Measurements from ENCODE around the gene TMED6. TPM values are rescaled to one million over a fixed set of nuclear protein-coding genes. Genes with fewer than 3 reads are reported as not detected.
A peak's percentile ranks its signal among the peaks of the same experiment; 100 is the strongest.

Gene TMED6
- total RNA-seq, 1 experiment from 2014 or later, result 0.72 TPM

DNA sequence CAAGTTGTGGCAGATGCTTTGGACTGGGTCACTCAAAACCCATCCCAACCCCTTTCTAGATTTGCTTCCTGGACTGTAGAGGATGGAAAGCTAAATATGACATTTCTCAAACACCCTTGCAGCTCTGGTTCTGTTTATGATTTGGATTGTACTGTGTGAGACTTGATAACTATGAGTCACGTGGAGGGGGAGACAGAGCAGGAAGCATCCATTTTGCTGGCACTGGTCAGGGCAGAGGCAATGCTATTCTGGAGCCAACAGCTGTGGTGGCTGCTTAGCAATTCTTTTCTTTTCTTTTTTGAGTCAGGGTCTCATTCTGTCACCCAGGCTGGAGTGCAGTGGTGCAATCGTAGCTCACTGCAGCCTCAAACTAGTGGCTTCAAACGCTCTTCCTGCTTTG is 47.8 kb upstream of the TMED6 start (continued):
- TF ChIP-seq ATF3 (CRISPR knock-in tag; conservative IDR thresholded peaks at IDR 0.05) (no peak), NFE2L1 (CRISPR knock-in tag; IDR thresholded peaks at IDR 0.05) (no peak), ARID4B (CRISPR knock-in tag; IDR thresholded peaks at IDR 0.05; ENCODE audit: borderline replicate concordance) (no peak)

- peak; percentile 53 for DNase-seq (ENCODE audit: low spot score)
- 0 out of 2 replicates have a peak, but pooled peaks cover 3% of the 10 kb centered on the region for H3K27me3 Mint-ChIP-seq (ENCODE audit: low read depth)
- no peaks in the 10 kb centered on the region for H3K9me3 Mint-ChIP-seq
- peak; percentile 99 for ATAC-seq
- no peak overlapping the region; the same call in 1 of the 2 replicates for H3K27ac Mint-ChIP-seq
- peaks cover 12% of the 10 kb centered on the region for H3K4me1 Mint-ChIP-seq
- H3K4me3 Mint-ChIP-seq, result no peak overlapping the region
- CTCF ChIA-PET, result interaction anchor here (0.6 to 2.0 kb wide), 40 partner anchors 9 to 555 kb away, joined by 3 to 25 read pairs (median 4); partner anchors contain the start of genes CYB5B, NOB1 and NQO1
- H3K36me3 Mint-ChIP-seq, result no peaks in the 10 kb centered on the region
- TF ChIP-seq, protein P1, sequence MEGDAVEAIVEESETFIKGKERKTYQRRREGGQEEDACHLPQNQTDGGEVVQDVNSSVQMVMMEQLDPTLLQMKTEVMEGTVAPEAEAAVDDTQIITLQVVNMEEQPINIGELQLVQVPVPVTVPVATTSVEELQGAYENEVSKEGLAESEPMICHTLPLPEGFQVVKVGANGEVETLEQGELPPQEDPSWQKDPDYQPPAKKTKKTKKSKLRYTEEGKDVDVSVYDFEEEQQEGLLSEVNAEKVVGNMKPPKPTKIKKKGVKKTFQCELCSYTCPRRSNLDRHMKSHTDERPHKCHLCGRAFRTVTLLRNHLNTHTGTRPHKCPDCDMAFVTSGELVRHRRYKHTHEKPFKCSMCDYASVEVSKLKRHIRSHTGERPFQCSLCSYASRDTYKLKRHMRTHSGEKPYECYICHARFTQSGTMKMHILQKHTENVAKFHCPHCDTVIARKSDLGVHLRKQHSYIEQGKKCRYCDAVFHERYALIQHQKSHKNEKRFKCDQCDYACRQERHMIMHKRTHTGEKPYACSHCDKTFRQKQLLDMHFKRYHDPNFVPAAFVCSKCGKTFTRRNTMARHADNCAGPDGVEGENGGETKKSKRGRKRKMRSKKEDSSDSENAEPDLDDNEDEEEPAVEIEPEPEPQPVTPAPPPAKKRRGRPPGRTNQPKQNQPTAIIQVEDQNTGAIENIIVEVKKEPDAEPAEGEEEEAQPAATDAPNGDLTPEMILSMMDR (IDR thresholded peaks at IDR 0.05), result peak; percentile 38; the same call in 1 of the 2 replicates
- TF ChIP-seq GABPB1 (CRISPR knock-in tag; IDR thresholded peaks at IDR 0.05), result peak; percentile 38; the same call in 1 of the 2 replicates
- no peak for TF ChIP-seq ATF1 (CRISPR knock-in tag; IDR thresholded peaks at IDR 0.05)
- POLR2A ChIA-PET, result interaction anchor here (0.6 to 1.3 kb wide), 3 partner anchors 20 to 328 kb away, joined by 3 read pairs; partner anchors contain the start of gene NQO1
These were observed 46.4 kb upstream of the TMED6 start for GRCh38 chr16:69397821-69398521.

DNA sequence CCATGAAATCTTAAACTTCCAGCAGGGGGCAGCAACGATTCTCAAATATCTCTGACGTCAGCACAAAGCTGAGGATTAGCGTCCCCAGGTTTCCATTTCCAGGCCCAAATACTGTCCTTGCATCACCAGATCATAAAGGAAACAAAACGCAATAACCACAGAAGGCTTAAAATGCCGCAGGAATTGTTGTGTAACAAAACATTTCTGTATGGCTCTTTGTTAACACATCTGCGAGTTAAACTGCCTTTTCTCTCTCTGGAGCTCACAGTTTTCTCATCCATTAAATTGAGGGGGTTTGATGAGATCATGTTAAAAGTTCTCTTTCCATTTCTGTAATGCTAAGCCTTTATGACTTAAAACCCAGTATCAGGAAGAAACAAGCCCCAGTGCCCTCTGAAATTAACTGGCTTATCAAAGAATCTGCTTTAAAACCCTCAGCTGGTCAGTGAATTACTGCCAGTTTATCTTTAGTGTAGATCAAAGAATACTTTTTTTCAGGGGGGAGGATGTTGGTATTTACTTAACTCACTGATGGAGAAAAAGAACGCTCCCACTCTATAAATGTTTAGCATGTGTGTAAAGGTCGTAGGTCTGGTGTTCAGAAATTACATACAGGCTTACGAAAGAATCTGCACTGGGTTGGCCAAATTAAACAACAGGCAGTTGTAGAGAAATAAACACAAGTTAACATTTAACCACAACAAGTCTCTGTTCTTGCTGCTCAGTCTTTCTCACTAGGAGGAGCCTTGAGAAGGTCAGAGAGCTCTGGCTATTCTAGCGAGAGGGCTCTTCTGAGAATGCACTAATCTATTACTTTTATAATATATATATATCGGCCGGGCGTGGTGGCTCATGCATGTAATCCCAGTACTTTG is 44.8 kb upstream of the TMED6 start:
- DNase-seq (ENCODE audit: low spot score) (peak; percentile 71), ATAC-seq (peak; percentile 27; the same call in 1 of the 2 replicates)
- Mint-ChIP-seq H3K27me3 (ENCODE audit: low read depth) (0 out of 2 replicates have a peak, but pooled peaks cover 3% of the 10 kb centered on the region), H3K9me3 (no peaks in the 10 kb centered on the region), H3K27ac (peak overlapping the region; percentile 22), H3K4me3 (no peak overlapping the region), H3K36me3 (no peaks in the 10 kb centered on the region), H3K4me1 (peaks cover 12% of the 10 kb centered on the region)
- TF ChIP-seq, protein P2, sequence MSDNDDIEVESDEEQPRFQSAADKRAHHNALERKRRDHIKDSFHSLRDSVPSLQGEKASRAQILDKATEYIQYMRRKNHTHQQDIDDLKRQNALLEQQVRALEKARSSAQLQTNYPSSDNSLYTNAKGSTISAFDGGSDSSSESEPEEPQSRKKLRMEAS (CRISPR knock-in tag; IDR thresholded peaks at IDR 0.05), result no peak
- peak; percentile 83 for TF ChIP-seq GABPB1 (CRISPR knock-in tag; IDR thresholded peaks at IDR 0.05)
- ChIA-PET POLR2A (no interaction called here), CTCF (interaction anchor here (0.6 to 2.5 kb wide), 54 partner anchors 9 to 541 kb away, joined by 3 to 25 read pairs (median 4); partner anchors contain the start of genes CYB5B, NOB1 and TERF2)

DNA sequence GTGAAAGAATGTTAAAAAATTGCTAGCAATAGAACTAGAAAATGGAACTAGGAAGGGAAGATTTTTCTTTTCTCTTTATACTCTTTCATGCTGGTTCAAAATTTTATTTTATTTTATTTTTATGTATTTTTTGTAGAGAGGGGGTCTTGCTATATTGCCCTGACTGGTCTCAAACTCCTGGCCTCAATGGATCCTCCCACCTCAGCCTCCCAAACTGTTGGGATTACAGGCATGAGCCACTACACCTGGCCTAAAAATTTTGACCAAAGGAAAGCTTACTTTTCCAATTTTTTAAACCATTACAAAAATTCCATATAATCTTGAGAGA is 44.2 kb upstream of the TMED6 start:
- Mint-ChIP-seq H3K4me3 (no peak overlapping the region), H3K36me3 (no peaks in the 10 kb centered on the region), H3K27ac (no peak overlapping the region), H3K27me3 (ENCODE audit: low read depth) (0 out of 2 replicates have a peak, but pooled peaks cover 3% of the 10 kb centered on the region), H3K9me3 (no peaks in the 10 kb centered on the region), H3K4me1 (peaks cover 12% of the 10 kb centered on the region)
- TF ChIP-seq TP53 (CRISPR knock-in tag; IDR thresholded peaks at IDR 0.05), result no peak
- TF ChIP-seq GTF2I (CRISPR knock-in tag; conservative IDR thresholded peaks at IDR 0.05), result peak; percentile 65; the same call in 1 of the 2 replicates
- TF ChIP-seq ERG (CRISPR knock-in tag; IDR thresholded peaks at IDR 0.05), result no peak
- CTCF ChIA-PET, result interaction anchor here (0.6 to 2.5 kb wide), 50 partner anchors 9 to 541 kb away, joined by 3 to 23 read pairs (median 4); partner anchors contain the start of genes CYB5B, NOB1 and TERF2
- POLR2A ChIA-PET, result no interaction called here
- DNase-seq (ENCODE audit: low spot score), result no peak
- ATAC-seq, result no peak

All from WTC11 (cell line).